Amniotic epithelial cell (primary cell): Measurements from ENCODE around the gene SYCE3.

Experiments
- DNase-seq: peaks from one replicate; pipeline ENCODE4 v3.0.0-alpha.2; 2010; ENCODE audit warnings: low read depth

SYCE3 gene

DNA sequence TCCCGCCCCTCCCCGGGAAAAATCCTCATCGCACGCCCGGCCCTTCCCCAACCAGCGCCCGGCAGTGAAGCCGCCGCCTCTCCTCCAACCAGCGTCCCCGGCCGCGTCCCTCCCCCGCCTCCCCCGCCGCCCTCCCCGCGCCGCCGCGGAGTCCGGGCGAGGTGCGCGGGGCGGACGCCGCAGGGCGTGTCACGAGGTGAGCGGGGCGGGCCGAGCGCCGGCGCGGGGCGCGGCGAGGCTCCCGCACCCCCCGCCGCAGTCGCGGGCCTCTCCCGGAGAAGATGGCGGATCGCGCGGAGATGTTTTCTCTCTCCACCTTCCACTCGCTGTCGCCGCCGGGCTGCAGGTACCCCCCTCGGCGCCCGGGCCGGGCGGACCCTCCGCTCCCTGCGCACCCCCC lies 37.8 kb upstream of the SYCE3 start, which contains the start of gene MAPK8IP2:
Gene MAPK8IP2 (plus strand): TSS at position 256 of the 400 bp plus-strand sequence. CDS start 26 bp downstream, at position 282.
- no peak for DNase-seq

DNA sequence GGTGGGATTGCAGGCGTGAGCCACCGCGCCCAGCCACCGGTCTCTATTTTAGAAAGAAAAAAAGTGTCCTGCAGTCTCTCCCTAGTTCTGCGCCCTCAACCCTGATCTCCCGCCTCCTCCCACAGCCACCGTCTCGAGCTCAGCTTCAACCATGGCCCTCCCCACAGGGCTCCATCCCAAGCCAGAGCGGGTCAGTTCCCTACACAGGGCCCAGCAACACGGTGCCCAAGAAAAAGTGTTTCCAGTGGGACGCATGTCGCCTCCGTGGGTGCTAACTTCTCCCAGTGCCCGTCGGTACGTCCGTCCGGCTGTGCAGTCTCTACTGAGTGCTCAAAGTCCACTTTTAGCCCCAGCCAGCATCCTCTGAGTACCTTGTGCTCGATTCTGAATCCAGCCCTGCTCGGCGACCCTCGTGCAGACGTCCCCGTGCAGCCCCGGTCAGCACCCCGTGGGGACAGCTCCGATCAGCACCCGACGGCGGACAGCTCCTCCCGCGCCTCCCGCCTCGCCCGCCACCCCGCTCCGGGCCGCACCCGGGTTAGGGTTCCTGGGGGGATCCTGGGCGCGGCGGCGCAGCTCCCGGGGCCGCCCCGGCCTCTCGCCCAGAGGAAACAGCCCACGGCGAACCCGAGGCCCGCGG lies 37.2 kb upstream of the SYCE3 start:
- DNase-seq: no peak

DNA sequence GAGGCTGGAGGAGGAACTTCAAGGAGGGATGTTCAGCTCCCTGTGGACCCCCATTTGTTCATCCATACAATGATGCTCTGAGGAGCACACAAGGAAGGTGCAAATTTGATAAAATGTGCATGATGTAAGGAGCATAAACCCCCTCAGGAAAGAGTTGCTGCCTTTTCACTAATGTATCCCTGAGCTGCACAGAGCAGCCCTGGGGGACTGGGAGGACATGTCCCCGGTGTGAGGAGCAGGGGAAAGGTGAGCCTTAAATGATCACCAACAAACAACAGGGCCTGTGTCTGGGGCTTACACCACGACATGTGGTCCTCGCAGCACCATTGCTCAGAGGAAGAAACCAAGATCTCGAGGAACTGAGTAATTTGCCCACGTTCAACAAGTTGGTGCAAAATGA lies 34.4 kb upstream of the SYCE3 start:
- no peak for DNase-seq

DNA sequence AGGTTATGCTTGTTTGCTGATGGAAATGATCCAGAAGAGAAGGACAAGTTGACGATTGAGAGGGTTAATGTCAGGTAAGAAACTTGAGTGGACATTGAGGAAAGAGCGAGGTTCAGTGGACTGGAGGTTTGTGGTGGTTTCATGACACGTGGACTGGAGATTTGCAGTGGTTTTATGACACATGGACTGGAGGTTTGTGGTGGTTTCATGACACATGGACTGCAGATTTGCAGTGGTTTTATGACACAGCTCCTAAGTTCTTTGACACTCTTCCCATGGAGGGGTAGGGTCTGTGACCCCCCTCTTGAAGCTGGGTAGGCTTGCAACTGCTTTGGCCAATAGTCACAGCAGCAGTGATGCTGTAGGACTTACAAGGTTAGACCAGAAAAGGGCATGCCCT lies 32.5 kb upstream of the SYCE3 start:
- peak; percentile 6 for DNase-seq

DNA sequence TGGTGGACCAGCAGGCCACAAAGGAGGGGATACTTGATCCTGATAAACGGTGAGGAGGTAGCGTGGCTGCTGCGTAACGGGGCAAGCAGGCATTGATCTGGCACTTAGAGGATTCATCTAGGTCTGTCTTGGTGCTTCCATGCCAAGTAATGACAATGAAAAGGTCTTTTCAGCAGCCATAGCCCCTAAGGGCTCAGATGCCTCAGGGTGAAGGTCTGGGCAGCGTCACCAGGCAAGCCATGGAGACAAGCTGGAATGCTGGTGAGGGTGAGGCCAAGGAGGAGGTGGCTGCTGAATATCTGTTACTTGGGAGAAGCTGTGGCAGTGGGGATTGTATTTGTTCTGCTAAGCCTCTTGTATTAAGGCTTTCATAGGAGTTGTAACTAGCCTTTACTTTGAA lies 24.7 kb upstream of the SYCE3 start:
- no peak for DNase-seq

DNA sequence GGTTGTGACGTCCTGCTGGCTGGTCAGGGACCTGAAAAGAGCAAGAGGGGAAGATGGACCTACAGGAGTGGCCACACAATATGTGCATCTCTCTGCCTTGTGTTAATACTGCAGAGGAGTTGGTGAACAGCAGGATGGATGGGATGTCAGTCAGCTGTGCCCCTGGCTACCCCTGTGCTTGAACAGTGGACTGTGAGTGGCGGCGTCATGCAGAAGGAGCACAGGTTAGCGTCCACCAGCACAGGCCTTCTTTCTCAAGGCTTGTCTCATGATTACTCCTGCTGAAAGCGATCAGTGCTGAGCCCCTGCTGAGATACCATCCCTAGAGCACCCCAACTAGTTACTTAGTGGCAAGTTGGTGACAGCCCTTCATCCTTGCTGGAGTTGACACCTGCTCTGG lies 23.7 kb upstream of the SYCE3 start:
- DNase-seq: no peak

DNA sequence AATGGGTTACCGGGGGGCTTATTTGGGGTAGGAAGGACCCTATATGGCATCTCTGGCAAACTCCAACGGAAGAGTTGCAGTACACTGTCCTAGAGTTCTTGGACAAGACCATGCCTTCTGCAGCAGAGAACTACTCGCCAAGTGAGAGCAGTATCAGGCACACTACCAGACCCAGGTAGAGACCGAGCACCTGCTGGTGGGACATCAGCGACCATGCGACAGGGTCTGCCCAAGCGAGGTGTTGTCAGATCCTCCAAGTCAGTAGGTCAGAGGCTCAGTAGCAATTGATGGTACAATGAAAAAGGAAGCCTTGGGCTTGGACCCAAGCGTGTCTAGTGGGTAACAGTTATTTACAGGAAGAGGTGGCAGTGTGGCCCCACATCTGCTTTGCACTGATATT lies 23.1 kb upstream of the SYCE3 start:
- no peak for DNase-seq

DNA sequence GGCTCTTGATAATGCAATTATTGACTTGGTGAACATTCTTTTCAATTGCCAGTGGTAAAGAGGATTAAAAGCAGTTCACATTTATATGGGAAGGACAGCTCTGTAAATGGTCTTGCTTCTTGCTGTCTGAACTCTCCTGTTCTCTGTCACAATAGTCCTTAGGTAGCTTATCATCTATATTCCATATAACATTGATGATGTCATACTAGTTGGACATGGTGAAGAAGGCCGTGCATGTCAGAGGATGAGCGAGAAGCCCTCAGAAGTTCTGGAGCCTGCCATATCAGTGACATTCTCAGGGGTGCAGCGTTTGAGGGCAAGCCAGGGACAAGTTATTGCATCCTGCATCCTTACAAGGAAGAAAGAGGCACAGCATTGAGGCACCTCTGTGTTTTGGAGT lies 22.5 kb upstream of the SYCE3 start:
- DNase-seq: no peak

DNA sequence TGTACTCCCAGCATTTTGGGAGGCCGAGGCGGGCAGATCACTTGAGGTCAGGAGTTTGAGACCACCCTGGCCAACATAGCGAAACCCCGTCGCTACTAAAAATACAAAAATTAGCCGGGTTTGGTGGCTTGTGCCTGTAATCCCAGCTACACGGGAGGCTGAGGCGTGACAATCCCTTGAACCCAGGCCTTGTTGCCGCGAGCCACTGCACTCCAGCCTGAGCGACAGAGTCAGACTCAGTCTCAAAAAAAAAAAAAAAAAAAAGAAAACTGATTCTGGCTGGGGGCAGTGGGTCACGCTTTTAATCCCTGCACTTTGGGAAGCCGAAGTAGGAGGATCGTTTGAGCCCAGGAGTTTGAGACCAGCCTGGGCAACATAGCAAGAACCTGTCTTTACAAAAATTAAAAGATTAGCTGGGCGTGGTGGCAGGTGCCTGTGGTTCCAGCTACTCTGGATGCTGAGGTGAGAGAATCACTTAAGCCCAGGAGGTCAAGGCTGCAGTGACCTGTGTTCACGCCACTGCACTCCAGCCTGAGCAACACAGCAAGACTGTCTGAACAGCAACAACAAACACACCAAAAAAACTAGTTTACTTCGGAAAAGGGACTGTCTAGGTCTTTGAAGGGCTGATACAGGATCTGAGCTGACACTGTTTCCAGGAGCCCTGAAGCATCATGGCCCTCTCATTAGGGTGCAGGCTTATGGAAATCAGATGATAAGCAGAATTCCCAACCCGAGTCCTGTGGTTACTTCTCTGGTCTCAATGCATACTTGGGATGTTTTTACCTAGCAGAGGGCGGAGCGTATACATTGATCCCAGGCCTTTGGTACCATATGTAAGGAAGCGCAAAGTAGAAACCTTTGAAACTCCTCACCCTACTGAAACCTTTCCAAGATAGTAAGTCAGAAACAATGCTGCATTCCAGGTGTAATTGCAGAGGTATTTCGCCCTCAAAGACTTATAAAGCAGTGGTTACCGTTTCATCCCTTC lies 21.7 kb upstream of the SYCE3 start:
- DNase-seq: no peak

DNA sequence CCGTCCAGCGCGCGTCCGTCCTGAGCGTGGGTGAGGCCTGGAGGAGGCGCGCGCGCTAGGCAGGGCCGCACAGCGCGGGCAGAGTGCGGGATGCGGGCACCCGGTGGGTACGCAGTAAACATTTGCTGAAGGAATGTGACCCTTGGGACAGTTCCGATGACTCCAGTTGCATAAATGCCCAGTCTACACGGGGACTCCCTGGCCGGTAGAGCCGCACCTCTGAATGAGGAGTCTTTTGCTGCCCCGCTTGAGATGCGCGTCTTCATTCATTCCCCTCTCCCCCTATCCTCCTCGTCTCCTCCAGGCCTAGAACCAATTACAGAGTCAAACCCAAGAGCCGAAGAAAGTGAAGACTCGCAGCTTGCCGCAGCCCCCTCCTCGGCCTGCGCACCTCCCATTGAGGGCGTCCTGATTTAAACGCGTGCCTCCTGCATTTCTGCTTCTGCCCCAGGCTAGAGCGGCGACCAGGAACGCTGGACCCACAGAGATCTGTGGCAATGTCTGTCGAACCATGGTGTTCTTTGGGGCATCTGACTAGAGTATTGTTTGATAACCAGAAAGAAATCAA lies 20.7 kb upstream of the SYCE3 start:
- no peak for DNase-seq

DNA sequence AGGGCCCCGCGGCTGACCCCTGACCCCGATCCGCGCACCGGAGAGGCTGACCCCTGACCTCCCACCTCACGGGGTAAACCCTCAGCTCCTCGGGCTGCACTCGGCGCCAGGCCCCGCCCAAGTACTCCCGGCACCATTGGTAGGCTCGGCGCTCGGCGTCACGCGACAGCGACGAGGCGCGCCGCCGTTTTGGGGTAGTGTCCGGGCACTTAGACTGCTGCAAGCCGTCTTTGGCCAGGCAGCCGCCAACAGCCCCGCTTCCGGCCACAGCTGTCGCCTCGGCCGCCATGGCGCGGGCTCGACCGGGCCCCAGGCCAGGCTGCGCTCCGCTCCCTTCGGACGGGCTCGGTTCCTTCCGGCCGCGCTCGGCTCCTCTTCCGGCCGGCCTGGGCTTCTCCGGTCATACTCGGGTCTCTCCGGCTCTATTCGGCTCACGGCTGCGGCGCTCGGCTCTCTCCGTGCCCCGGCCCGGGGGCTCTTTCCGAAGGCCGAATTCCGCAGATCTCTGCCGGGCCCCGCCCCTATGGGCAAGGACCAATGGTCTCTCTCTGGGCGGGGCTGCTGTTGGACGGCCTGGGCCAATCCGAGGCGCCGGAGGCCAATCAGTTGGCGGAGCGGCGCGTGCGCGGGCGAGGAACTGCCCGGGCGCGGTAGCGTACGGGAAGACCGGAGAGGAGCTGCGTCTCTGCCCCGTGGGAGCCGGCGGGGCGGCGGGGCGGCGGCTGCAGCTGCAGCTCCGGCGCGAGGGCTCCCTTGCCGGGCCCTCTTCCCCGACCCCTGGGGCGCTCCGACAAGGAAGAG lies 20.0 kb upstream of the SYCE3 start, which contains the start of gene CHKB:
Gene CHKB (minus strand): TSS at position 357 of the 801 bp plus-strand sequence. CDS start 68 bp downstream, at position 289.
- DNase-seq: peak; percentile 94

DNA sequence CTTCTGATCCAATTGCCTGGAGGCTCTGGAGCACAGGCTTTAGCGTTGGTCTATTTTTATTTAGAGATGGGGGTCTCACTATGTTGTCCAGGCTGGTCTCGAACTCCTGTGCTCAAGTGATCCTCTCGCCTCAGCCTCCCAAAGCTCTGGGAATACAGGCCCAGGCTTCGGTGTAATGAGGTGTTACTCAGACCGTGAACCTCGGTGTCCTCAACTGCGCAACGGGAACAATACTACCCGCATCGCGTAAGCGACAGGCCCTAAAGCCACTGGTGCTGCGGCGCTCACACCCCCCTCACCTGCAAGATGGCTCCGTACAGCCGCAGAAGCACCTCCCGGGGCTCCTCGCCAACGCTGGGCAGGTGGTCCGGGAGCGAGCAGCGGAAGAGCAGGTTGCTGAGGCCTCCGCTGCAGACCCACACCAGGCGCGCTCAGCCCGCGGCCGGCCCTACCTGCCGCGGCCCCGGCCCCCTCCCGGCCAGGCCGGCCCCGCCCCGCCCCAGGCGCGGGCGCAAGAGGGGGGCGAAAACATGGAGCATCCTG lies 19.3 kb upstream of the SYCE3 start:
- no peak for DNase-seq

DNA sequence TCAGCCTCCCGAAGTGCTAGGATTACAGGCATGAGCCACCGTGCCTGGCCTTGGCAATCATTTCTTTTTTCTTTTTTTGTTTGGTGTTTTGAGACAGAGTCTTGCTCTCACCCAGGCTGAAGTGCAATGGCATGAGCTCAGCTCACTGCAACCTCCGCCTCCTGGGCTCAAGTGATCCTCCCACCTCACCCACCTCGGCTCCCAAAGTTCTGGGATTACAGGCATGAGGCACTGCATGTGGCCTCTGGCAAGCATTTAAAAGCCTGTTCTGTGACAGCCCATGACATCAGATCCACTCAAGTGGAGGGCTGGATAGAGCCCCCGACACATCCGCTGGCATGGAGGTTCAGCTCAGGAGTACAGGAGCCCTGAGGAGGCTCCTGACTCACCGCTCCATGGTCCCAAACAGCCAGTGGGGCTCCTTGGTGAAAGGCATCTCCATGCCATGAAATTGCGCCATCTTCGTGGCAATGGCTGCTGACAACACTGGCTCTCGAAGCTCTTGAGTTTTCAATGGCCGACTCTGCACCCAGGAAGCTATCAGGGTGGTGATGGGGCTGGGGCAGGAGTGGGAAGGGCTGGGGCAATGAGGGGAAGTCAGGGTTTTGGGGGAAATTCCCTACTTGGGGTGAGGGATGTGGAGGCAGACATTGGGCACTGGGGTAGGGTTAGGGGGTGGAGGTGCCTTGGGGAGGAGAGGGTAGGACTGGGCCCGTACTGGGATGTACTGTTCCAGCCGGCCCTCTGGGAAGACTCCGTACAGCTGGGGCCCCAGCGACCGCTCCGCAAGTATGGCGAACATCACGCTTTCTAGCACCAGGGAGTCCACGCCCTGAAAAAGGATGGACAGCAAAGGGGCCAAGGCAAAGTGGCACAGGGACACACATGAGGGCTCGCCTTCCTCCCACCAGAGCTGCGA lies 18.6 kb upstream of the SYCE3 start:
- DNase-seq: no peak

DNA sequence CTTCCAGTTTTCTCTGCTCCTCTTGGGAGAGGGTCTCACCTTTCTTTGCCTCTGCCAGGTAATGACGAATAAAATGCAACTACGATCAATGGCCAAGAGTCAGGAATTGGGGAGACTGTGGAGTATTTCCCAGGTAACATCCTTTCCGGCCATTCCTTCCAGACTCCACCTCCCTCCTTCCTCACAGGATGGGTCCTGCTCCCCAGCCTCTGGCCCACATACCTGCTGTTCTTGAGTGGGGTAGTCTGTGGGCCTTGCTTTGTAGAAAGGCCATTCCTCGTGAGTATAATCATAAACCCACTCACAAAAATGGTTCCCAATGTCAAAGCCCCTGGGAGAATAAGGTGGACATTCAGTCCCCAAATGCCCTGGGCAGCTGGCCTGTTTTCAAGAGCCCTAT lies 17.0 kb upstream of the SYCE3 start:
- DNase-seq: no peak

DNA sequence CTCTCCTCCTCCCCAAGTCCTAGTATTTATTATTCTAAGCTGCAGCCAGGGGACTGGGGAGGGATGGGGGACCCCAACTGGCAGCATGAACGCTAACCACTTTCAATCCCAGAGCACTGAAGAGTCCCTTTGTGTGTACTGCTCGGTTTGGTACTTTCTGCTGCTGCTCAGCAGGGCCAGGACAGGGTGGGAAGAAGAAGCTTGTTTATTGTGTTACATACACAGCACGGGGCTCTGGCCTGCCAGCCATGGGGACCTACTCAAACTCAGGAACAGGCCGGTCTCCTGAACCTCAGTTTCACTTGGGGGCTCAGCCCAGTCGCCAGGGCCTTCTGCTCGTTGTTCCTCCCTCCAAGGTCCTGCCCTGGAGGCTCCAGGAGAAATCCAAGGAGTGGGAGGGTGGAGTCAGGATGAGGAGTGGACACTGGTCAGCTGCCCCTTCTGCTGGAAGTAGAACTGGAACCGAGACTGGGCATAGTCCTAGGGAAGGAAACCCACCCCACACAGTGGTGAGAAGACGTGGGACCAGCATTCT lies 16.1 kb upstream of the SYCE3 start:
- DNase-seq: no peak

DNA sequence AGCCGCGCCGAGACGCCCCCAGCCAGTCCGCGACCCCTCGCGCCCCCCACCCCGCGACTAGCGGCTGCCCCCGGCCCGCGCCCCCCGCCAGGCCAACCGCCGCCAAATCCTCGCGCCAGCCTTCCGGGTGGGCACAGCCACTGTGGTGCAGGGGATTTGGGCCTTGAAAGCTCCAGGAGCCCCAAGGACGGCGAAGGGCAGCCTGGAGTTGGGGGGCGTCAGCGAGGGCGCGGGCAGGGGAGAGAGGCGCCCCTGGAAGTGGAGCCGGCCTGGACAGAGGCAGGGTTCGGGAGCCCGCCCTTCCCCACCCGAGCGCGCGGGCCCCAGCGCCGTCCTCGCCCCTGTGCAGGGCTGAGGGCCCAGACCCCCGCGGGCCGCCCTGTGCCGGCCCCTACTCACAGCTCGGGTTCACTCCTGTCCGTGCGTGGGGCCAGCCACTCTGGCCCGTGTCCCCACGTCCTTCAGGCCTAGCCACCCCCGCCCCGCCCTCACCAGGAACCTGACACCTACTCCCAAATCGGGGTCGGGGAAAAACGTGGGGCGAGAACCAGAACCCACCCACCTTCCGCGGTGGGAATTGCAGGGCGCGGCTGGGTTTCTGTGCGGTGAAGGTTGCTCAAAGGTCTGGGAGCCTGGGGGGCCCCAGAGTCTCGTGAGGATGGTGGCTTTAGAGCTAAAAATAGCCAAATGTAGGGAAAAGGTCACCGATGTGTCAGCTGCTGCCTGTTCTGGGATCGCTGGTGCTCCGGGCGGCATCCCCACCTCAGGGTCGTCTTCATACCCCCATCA lies 15.5 kb upstream of the SYCE3 start, which contains the start of gene CPT1B:
Gene CPT1B (minus strand): TSS at position 441 of the 789 bp plus-strand sequence. CDS start 512 bp downstream, outside the sequence.
- no peak for DNase-seq

DNA sequence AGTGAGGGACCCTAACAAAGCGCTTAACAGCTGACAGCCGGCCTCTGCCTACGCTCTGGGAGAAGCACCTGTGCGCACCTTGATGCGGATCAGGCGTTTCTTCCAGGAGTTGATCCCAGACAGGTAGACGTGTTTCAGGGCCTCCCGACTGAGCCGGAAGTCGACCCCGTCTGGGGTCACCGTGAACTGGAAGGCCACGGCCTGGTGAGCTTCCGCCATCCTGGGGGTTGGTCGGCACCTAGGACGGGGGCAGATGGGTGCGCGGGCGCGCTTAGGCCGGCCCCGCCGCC lies 14.9 kb upstream of the SYCE3 start:
- DNase-seq: no peak

DNA sequence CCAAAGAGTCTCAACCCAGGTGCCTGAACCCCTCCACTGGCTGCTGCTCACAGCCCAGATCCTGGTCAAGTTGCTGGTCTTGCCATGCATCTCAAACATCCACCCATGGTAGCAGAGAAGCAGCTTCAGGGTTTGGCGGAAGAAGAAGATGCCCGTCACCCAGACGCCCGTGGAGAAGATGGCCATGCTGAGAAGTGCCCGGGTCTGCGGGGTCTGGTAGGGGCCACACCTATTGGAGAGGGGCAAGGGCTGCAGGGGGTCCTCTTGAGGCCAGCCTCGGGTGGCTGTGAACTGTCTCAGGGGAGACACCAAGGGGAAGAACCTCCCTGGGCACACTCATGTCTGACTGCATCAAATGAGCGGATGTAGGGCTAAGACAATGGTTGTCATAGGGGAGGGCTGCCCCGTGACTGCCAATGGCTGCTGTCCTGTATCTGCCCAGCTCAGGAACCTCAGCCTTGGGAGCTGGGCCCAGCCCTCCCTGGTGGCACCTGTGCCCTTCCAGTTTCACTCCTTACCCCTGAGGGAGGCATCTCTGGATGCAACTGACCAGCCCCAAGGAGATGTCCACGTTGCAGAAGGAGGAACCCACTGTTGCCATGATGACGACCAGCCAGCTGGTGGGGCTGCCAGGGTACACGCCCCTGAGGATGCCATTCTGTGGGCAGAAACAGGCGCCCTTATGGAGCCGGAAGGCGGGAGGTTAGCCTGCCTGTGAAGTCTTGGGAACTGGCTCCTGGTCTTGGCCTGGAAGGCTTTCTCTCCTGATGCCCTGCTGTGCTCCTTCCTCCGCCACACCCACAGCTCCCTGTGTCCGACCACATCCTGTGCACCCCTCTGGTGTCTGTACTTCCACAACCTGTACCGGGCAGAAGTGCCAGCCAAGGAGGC lies 14.3 kb upstream of the SYCE3 start:
- DNase-seq: no peak

DNA sequence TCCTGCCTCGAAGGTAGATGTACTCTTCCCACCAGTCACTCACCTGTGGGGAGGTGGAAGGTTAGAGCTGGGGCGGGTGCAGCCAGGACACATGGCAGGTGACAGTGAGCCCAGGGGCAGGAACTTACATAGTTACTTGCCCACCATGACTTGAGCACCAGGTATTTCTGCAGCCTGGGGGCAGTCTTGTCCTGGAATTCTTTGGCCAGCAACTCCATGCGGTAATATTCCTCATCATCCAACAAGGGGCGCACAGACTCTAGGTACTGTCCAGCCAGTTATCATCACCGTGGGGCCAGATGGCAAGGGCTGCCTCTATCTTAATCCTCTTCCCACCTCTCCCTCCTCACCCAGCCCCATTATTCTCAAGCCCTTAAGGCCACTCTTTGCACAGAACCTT lies 13.4 kb upstream of the SYCE3 start:
- DNase-seq: peak; percentile 68
